Measurements from ENCODE around the gene ACTR1A. TPM values are rescaled to one million over a fixed set of nuclear protein-coding genes. Genes with fewer than 3 reads are reported as not detected.

Gene ACTR1A
- total RNA-seq, 1 donor from 2014 or later, result 139 TPM

DNA sequence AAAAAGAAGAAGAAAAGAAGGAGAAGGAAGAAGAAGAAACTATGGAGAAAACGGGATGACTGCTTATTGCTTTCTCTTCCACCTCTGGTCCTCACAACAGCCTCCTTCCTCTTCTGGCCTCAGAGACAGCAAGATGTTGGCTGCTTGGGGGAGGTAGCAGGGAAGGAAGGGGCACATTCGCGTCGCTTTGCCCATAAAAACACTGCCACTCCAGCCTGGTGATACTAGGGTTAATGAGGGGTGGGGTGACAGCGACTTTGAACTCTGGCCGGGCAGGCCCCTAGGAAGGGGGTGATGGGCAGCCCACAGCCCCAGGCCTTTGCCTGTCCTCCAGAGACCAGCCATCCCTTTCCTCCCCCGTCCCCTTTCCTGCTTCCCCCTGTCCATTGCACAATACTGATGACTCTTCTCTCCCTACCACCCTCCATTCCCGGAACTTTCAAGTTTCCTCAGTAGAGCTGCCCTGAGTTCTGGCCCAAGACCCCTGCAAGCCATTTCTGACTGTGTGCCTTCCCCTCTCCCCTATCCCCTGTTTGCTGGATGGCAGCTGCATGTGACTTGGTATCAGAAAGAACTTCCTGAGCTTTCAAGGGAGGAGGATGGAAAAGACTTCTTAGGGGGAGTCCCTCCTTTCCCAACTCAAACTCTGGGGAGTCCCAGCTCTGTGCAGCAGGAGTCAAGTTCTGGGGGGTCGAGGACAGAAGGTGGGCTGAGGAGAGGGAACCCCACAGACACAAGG lies 67.9 kb downstream of the ACTR1A start:
- DNase-seq (ENCODE audit: low read depth, low spot score), result no peak
- Mint-ChIP-seq H3K4me3 (peak overlapping the region; percentile 96), H3K9me3 (no peaks in the 10 kb centered on the region), H3K36me3 (ENCODE audit: low read depth) (no peaks in the 10 kb centered on the region), H3K27me3 (ENCODE audit: low read depth) (peaks cover 11% of the 10 kb centered on the region), H3K27ac (ENCODE audit: unreplicated experiment) (no peak overlapping the region), H3K4me1 (peaks cover 52% of the 10 kb centered on the region)
- TF ChIP-seq, protein P1, sequence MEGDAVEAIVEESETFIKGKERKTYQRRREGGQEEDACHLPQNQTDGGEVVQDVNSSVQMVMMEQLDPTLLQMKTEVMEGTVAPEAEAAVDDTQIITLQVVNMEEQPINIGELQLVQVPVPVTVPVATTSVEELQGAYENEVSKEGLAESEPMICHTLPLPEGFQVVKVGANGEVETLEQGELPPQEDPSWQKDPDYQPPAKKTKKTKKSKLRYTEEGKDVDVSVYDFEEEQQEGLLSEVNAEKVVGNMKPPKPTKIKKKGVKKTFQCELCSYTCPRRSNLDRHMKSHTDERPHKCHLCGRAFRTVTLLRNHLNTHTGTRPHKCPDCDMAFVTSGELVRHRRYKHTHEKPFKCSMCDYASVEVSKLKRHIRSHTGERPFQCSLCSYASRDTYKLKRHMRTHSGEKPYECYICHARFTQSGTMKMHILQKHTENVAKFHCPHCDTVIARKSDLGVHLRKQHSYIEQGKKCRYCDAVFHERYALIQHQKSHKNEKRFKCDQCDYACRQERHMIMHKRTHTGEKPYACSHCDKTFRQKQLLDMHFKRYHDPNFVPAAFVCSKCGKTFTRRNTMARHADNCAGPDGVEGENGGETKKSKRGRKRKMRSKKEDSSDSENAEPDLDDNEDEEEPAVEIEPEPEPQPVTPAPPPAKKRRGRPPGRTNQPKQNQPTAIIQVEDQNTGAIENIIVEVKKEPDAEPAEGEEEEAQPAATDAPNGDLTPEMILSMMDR (conservative IDR thresholded peaks at IDR 0.05), result no peak

DNA sequence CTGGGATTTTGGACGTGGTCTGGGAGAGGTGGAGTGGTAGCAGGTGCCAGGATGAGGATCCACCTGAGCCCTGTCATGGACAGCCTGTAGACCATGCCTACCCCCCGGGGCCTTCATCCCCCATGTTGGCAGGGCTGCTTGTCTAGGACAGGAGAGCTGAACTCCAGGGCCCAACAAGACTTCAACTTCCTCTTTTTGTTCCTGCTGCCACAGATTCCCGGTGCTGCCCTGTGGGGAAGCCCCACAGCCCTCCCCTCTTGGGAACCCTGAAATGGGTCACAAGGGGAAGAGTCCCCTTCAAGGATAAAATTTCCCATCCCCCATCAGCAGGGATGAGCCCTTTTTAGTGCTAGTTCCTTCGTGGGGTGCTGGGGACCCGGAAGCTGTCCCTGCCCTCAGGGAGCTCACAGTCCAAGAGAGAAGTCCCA lies 68.9 kb downstream of the ACTR1A start:
- Mint-ChIP-seq H3K27me3 (ENCODE audit: low read depth) (peaks cover 11% of the 10 kb centered on the region), H3K9me3 (no peaks in the 10 kb centered on the region), H3K27ac (ENCODE audit: unreplicated experiment) (no peak overlapping the region), H3K36me3 (ENCODE audit: low read depth) (no peaks in the 10 kb centered on the region), H3K4me1 (peaks cover 58% of the 10 kb centered on the region), H3K4me3 (peak overlapping the region; percentile 96)
- no peak for DNase-seq (ENCODE audit: low read depth, low spot score)
- TF ChIP-seq, protein P1 (conservative IDR thresholded peaks at IDR 0.05), result no peak

DNA sequence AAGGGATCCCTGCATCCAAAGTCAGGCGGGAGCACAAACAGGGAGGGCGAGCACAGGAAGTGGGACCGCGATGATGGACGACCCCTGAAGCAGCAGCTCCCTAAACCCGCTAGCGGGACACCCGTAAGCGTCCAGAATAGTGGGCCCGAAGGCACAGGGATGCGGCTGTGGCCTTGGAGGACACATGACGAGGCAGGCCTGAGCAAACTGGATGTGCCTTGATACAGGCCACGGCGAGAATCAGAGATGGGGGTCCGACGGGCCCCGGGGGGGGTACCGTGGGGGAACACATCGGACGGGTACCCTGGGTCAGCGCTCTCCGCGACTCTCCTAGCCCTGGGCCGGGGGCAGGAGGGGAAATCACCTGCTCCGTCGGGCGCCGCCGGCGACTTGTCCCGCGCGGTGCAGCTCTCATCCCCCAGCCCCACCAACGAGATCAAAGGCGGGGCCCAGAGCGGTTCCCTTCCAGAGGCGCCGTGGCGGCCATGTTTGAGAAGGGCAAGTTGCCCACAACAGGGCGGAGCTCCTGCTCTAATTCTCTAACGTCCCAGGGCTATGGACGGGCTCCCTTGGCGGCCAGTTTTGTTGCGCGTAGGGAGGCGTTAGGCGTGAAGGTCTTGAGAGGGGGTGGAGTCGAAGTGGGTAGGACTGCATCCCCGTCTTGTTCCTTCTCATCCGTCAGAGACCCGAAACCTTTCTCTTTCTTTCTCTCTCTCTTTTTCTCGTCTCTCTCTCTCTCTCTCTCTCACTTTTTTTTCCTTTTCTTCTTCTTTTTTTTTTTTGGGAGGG lies 70.2 kb downstream of the ACTR1A start, which contains the start of gene CUEDC2:
TSS of gene CUEDC2 (minus strand) at position 413 of the 789 bp plus-strand sequence. CDS start 7,386 bp downstream, outside the sequence.
- Mint-ChIP-seq H3K36me3 (ENCODE audit: low read depth) (no peaks in the 10 kb centered on the region), H3K27ac (ENCODE audit: unreplicated experiment) (peak within 1 kb of the TSS; percentile 91), H3K9me3 (no peaks in the 10 kb centered on the region), H3K27me3 (ENCODE audit: low read depth) (peaks cover 11% of the 10 kb centered on the region), H3K4me1 (peaks cover 58% of the 10 kb centered on the region), H3K4me3 (peak within 1 kb of the TSS; percentile 96)
- DNase-seq (ENCODE audit: low read depth, low spot score), result peak; percentile 98
- TF ChIP-seq, protein P1 (conservative IDR thresholded peaks at IDR 0.05), result no peak

DNA sequence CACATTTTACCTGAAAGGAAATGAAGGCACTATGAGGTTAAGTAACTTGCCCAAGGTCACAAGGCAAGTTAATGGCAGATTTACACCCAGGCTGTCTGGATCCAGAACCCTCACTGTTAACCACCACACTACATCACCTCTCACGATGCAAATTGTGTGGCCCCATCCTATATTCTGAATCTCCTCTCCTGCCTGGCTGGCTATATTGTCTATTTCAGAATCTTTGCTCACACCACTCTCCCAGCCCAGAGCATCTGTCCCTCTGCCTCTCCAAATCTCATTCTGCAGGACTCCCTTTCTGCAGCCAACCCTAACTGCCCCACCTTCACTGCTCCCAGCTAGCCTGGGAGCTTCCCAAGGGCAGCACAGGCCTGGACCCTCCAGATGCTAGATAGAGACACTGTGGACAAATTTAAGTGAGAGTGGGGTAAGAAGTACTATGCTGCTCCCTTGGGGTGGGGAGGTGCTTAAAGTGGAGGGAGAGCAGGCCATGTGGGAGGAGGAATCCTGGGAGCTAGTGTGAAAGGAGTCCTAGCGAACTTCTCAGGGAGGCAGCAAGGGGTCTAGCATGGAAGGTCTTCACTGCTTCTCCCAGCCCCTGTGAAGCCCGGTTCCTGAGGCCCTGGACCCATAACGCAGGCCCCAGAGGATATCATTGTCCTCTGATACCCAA lies 70.9 kb downstream of the ACTR1A start:
- DNase-seq (ENCODE audit: low read depth, low spot score), result no peak
- Mint-ChIP-seq H3K27me3 (ENCODE audit: low read depth) (peaks cover 11% of the 10 kb centered on the region), H3K27ac (ENCODE audit: unreplicated experiment) (peak overlapping the region; percentile 91), H3K4me1 (peaks cover 61% of the 10 kb centered on the region), H3K4me3 (peak overlapping the region; percentile 96), H3K36me3 (ENCODE audit: low read depth) (no peaks in the 10 kb centered on the region), H3K9me3 (no peaks in the 10 kb centered on the region)
- TF ChIP-seq, protein P1 (conservative IDR thresholded peaks at IDR 0.05), result no peak

DNA sequence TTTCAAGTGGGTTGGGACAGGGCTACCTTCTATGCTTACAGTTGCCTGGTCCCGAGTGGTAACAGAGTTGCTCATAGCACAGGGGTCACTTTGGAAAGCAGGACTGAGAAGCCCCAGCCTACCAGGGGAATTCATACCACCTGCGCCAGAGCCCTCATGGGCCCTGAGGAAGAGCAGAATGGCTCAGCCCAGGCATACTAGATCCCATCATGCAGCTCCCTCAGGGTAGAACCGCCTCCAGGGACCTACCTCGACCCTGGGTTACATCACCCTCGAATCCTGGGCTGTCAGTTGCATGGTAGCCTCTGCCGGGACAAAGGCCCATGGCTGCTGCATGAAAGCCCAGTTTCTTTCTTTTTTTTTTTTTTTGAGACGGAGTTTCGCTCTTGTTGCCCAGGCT lies 73.0 kb downstream of the ACTR1A start:
- Mint-ChIP-seq H3K27ac (ENCODE audit: unreplicated experiment) (no peak overlapping the region), H3K4me1 (peaks cover 62% of the 10 kb centered on the region), H3K36me3 (ENCODE audit: low read depth) (peaks cover 2% of the 10 kb centered on the region), H3K4me3 (no peak overlapping the region), H3K9me3 (no peaks in the 10 kb centered on the region), H3K27me3 (ENCODE audit: low read depth) (peaks cover 5% of the 10 kb centered on the region)
- no peak for DNase-seq (ENCODE audit: low read depth, low spot score)
- TF ChIP-seq, protein P1 (conservative IDR thresholded peaks at IDR 0.05), result no peak

Data from neural crest cell (in vitro differentiated cells).